ENCODE measurements around the gene CCDC102B.

CCDC102B gene

DNA sequence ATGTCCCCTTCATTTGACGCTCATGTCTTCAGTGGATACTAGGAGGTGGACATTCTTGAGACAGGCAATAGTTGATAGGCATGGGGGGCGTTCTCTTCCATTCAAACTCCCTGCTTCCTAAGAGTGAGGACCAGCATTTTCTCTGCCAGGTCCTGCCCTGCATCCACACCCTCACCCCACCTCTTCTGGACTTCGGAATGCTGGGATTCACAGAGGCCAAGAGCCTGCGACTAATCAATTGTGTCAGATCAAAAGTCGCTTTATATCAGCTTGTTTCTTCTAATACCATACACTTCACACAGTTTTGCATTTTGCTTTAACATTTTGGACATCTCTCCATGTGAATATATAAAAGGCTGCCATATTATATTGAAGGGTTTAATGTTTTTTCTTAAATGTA lies 210.7 kb downstream of the CCDC102B start:
- Histone ChIP-seq H3K27me3 (ENCODE audit: control insufficient read depth, insufficient read depth, low read length) (no peaks in the 10 kb centered on the region), H3K4me1 (no peaks in the 10 kb centered on the region), H2AFZ (no peak overlapping the region), H3K36me3 (ENCODE audit: control insufficient read depth, insufficient read depth, low read length) (no peaks in the 10 kb centered on the region), H3K4me3 (ENCODE audit: low read depth, low read length) (no peak overlapping the region), H3K9ac (no peak overlapping the region), H3K4me2 (ENCODE audit: low read length) (no peak overlapping the region), H3K9me3 (ENCODE audit: control insufficient read depth, low read length) (no peaks in the 10 kb centered on the region), H3K79me2 (no peaks in the 10 kb centered on the region), H3K27ac (no peak overlapping the region)
- TF ChIP-seq, protein P1, sequence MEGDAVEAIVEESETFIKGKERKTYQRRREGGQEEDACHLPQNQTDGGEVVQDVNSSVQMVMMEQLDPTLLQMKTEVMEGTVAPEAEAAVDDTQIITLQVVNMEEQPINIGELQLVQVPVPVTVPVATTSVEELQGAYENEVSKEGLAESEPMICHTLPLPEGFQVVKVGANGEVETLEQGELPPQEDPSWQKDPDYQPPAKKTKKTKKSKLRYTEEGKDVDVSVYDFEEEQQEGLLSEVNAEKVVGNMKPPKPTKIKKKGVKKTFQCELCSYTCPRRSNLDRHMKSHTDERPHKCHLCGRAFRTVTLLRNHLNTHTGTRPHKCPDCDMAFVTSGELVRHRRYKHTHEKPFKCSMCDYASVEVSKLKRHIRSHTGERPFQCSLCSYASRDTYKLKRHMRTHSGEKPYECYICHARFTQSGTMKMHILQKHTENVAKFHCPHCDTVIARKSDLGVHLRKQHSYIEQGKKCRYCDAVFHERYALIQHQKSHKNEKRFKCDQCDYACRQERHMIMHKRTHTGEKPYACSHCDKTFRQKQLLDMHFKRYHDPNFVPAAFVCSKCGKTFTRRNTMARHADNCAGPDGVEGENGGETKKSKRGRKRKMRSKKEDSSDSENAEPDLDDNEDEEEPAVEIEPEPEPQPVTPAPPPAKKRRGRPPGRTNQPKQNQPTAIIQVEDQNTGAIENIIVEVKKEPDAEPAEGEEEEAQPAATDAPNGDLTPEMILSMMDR (IDR thresholded peaks at IDR 0.05): no peak

DNA sequence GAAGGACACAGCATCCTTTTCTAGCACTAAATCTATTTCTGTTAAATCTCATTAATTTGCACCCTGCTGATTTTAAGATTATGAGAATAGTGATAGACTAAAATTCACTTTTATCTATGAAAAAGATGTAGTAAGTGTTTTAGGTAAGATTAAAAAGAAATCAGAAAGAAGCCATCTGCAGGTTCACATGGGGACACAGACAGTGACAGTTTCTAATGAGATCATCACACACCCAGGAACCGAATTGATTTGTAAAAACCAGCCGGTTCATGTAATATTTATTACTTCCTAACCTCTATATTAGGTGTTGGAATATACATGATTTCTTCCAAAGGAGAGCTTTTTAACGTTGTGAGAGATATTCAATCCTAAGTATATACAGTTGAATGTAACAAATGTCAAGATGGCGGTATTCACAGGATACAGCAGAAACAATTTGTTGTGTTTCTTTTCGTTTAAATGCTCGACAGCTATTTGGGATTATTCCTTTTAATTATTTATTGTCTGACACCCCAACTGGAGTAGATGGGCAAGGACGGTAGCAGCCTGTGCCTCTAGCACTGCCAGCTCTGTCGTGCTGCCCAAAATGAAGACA lies 223.4 kb downstream of the CCDC102B start:
- Histone ChIP-seq H3K9ac (no peak overlapping the region), H3K4me3 (ENCODE audit: low read depth, low read length) (no peak overlapping the region), H2AFZ (no peak overlapping the region), H3K4me1 (no peaks in the 10 kb centered on the region), H3K4me2 (ENCODE audit: low read length) (no peak overlapping the region), H3K9me3 (ENCODE audit: control insufficient read depth, low read length) (no peaks in the 10 kb centered on the region), H3K36me3 (ENCODE audit: control insufficient read depth, insufficient read depth, low read length) (no peaks in the 10 kb centered on the region), H3K27me3 (ENCODE audit: control insufficient read depth, insufficient read depth, low read length) (no peaks in the 10 kb centered on the region), H3K27ac (no peak overlapping the region), H3K79me2 (no peaks in the 10 kb centered on the region)
- TF ChIP-seq, protein P1 (IDR thresholded peaks at IDR 0.05): no peak

DNA sequence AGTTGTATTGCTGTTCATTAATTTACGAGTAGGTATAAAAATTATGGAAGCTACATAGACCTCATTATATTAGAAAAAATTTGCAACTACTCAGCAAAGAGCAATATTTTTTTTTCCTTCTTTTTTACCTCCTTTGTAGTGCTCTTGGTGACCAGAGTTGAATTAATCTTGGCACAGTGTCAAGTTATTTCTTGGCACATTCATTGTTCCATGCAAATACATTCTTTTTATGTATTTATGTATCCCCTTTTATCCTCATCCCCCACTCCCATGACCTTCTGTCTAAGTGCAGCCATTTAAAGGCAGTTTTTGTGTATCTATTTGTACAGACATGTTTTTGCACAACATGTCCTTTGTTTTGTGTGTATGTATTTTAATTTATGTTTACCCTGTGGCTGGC lies 224.5 kb downstream of the CCDC102B start:
- TF ChIP-seq, protein P1 (IDR thresholded peaks at IDR 0.05): no peak
- H2AFZ ChIP-seq: no peak overlapping the region
- H3K36me3 ChIP-seq (ENCODE audit: control insufficient read depth, insufficient read depth, low read length): no peaks in the 10 kb centered on the region
- no peak overlapping the region for H3K4me2 ChIP-seq (ENCODE audit: low read length)
- no peak overlapping the region for H3K4me3 ChIP-seq (ENCODE audit: low read depth, low read length)
- no peaks in the 10 kb centered on the region for H3K27me3 ChIP-seq (ENCODE audit: control insufficient read depth, insufficient read depth, low read length)
- no peaks in the 10 kb centered on the region for H3K4me1 ChIP-seq
- no peak overlapping the region for H3K9ac ChIP-seq
- H3K27ac ChIP-seq: no peak overlapping the region
- H3K79me2 ChIP-seq: no peaks in the 10 kb centered on the region
- no peaks in the 10 kb centered on the region for H3K9me3 ChIP-seq (ENCODE audit: control insufficient read depth, low read length)

DNA sequence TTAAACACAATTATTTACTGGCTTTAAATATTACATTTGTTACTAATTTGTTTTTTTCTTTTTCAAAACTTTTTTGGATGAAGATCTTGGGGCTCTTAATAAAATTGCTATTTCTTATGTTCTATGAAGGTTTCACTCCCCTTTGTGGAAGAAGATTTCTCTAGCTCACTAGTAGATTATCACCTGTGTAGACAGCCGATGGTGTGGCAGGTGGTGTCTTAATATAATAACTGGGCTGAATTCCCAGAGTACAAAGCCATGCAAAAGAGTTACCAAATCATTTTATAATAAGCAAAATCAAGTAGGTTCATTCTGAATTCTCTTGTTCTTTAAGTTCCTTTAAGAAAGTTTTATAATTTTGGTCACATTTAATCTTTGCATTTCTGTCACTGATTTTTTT lies 233.7 kb downstream of the CCDC102B start:
- Histone ChIP-seq H3K4me1 (no peaks in the 10 kb centered on the region), H3K4me2 (ENCODE audit: low read length) (no peak overlapping the region), H3K27ac (no peak overlapping the region), H3K9me3 (ENCODE audit: control insufficient read depth, low read length) (no peaks in the 10 kb centered on the region), H3K4me3 (ENCODE audit: low read depth, low read length) (no peak overlapping the region), H3K79me2 (no peaks in the 10 kb centered on the region), H3K27me3 (ENCODE audit: control insufficient read depth, insufficient read depth, low read length) (no peaks in the 10 kb centered on the region), H2AFZ (no peak overlapping the region), H3K9ac (no peak overlapping the region), H3K36me3 (ENCODE audit: control insufficient read depth, insufficient read depth, low read length) (no peaks in the 10 kb centered on the region)
- TF ChIP-seq, protein P1 (IDR thresholded peaks at IDR 0.05): no peak

DNA sequence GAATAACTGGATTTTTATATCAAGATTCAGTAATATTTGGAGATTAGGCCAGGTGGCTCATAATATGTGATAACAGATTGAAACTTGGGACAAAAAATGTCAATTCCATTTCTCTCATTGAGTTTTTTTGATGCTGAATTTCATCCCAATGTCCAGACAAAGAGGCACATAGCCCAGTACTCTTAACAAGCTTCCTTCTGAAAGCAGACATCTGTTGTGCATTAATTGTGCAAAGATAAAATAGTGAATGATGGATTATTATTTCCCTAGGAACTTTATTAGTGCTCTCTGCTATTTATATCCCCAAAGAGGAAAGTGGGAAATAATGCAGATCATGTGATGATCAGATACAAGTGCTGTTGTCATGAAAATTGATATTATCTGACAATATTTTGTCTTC lies 234.1 kb downstream of the CCDC102B start:
- TF ChIP-seq, protein P1 (IDR thresholded peaks at IDR 0.05): no peak
- no peaks in the 10 kb centered on the region for H3K27me3 ChIP-seq (ENCODE audit: control insufficient read depth, insufficient read depth, low read length)
- no peaks in the 10 kb centered on the region for H3K9me3 ChIP-seq (ENCODE audit: control insufficient read depth, low read length)

More for the DNA sequence above, 234.1 kb downstream of the CCDC102B start:
- no peaks in the 10 kb centered on the region for H3K4me1 ChIP-seq
- no peaks in the 10 kb centered on the region for H3K36me3 ChIP-seq (ENCODE audit: control insufficient read depth, insufficient read depth, low read length)
- no peaks in the 10 kb centered on the region for H3K79me2 ChIP-seq
- H3K4me3 ChIP-seq (ENCODE audit: low read depth, low read length): no peak overlapping the region
- no peak overlapping the region for H2AFZ ChIP-seq
- H3K27ac ChIP-seq: no peak overlapping the region
- H3K9ac ChIP-seq: no peak overlapping the region
- H3K4me2 ChIP-seq (ENCODE audit: low read length): no peak overlapping the region

Data from parathyroid adenoma (tissue), 2 donors.